H1 (cell line): Measurements from ENCODE around the gene BRK1. TPM values are rescaled to one million over a fixed set of nuclear protein-coding genes. Genes with fewer than 3 reads are reported as not detected.

Experiments
- CTCF ChIA-PET: fragments of 300-600 bp; sonication (Branson Sonifier 250); formaldehyde crosslinking; loops from one replicate; lab custom pipeline; 2021; ENCODE audit not compliant: partially characterized antibody; lab: Charles Lee
- POLR2A ChIA-PET: fragments of 300-600 bp; sonication (Branson Sonifier 250); formaldehyde crosslinking; loops from one replicate; lab custom pipeline; 2021; ENCODE audit warnings: inconsistent platforms; ENCODE audit not compliant: partially characterized antibody; lab: Charles Lee
- DNase-seq, 2 experiments: peaks; one replicate each; pipeline versions ENCODE4 v3.0.0 to v3.0.0-alpha.2; 2010 to 2022; ENCODE audit warnings: low spot score in 2 of 2, low read depth in 1 of 2, mixed read lengths in 1 of 2
- FAIRE-seq: peaks from 2 replicates; lab custom pipeline; 2011; peaks lifted over from hg19 to GRCh38; lab: Jason Lieb, UNC
- H2AFZ ChIP-seq: 2 replicates; pipeline ENCODE4 v1.8.1; 2012; ENCODE audit warnings: low read length, inconsistent platforms
- H2AK5ac ChIP-seq: 2 replicates; pipeline ENCODE4 v1.6.1; 2013; ENCODE audit warnings: low read depth, low read length
- H2BK120ac ChIP-seq: replicated peaks from 2 replicates; pipeline ENCODE3; 2013; ENCODE audit warnings: low read depth, low read length, inconsistent platforms
- H2BK12ac ChIP-seq: 2 replicates; pipeline ENCODE4 v1.6.1; 2013; ENCODE audit warnings: low read depth, low read length
- H2BK15ac ChIP-seq: 2 replicates; pipeline ENCODE4 v1.6.1; 2013; ENCODE audit warnings: low read length
- H2BK20ac ChIP-seq: 2 replicates; pipeline ENCODE4 v1.6.1; 2013; ENCODE audit warnings: low read length
- H2BK5ac ChIP-seq: 2 replicates; pipeline ENCODE4 v1.6.1; 2013; ENCODE audit warnings: low read depth, low read length
- H3K14ac ChIP-seq: 2 replicates; pipeline ENCODE4 v1.6.1; 2013; ENCODE audit warnings: inconsistent platforms; ENCODE audit not compliant: insufficient read length
- H3K18ac ChIP-seq: 2 replicates; pipeline ENCODE4 v1.6.1; 2013; ENCODE audit warnings: low read length; ENCODE audit errors: extremely low read depth
- H3K23ac ChIP-seq: 2 replicates; pipeline ENCODE4 v1.6.1; 2013; ENCODE audit warnings: inconsistent platforms; ENCODE audit not compliant: insufficient read length
- H3K23me2 ChIP-seq: 2 replicates; pipeline ENCODE4 v1.6.1; 2013; ENCODE audit warnings: low read depth, low read length
- H3K27ac ChIP-seq: 2 replicates; pipeline ENCODE4 v1.6.1; 2011; ENCODE audit warnings: low read depth, low read length, inconsistent platforms
- H3K27me3 ChIP-seq, 4 experiments: replicated peaks in 1 of 4; 1 replicate in 1 of 4; 2 replicates in 3 of 4; pipeline versions ENCODE4 v1.6.1 to v1.8.1; 2011 to 2013; ENCODE audit warnings: low read length in 3 of 4, mild to moderate bottlenecking in 3 of 4, inconsistent platforms in 2 of 4, mixed read lengths in 2 of 4, moderate library complexity in 1 of 4; ENCODE audit not compliant: control insufficient read depth in 3 of 4, insufficient read depth in 3 of 4; ENCODE audit errors: extremely low read depth in 1 of 4
- H3K36me3 ChIP-seq, 4 experiments: 2 replicates each; pipeline versions ENCODE4 v1.6.1 to v1.8.1; 2011 to 2013; ENCODE audit warnings: mild to moderate bottlenecking in 4 of 4, low read length in 3 of 4, moderate library complexity in 2 of 4, control low read depth in 1 of 4, inconsistent platforms in 1 of 4; ENCODE audit not compliant: insufficient read depth in 4 of 4, control insufficient read depth in 2 of 4
- H3K4ac ChIP-seq: replicated peaks from 2 replicates; pipeline ENCODE3; 2013; ENCODE audit warnings: low read length, low read depth, mixed read lengths, inconsistent platforms; ENCODE audit not compliant: insufficient read length
- H3K4me1 ChIP-seq, 4 experiments: replicated peaks in 1 of 4; 1 replicate in 1 of 4; 2 replicates in 3 of 4; pipeline versions ENCODE4 v1.6.1 to v1.8.1; 2011 to 2013; ENCODE audit warnings: low read length in 3 of 4, inconsistent platforms in 2 of 4, mixed read lengths in 1 of 4; ENCODE audit not compliant: insufficient read depth in 4 of 4, control insufficient read depth in 3 of 4
- H3K4me2 ChIP-seq, 2 experiments: 2 replicates each; pipeline versions ENCODE4 v1.6.1 to v1.8.1; 2011 to 2013; ENCODE audit warnings: low read depth in 2 of 2, low read length in 2 of 2, control low read depth in 1 of 2, inconsistent platforms in 1 of 2, mild to moderate bottlenecking in 1 of 2; ENCODE audit not compliant: insufficient read depth in 1 of 2
- H3K4me3 ChIP-seq, 4 experiments: fragments of 200-600, 300-600 bp in 1 of 4; sonication (generic), shearing (Covaris generic), sonication (Bioruptor Twin) in 1 of 4; 2 replicates each; pipeline versions ENCODE4 v1.5.1 to v1.8.1; 2011 to 2016; ENCODE audit warnings: low read length in 4 of 4, low read depth in 3 of 4, control low read depth in 2 of 4, inconsistent platforms in 2 of 4, mild to moderate bottlenecking in 2 of 4, mixed read lengths in 1 of 4, moderate library complexity in 1 of 4; ENCODE audit not compliant: insufficient read depth in 2 of 4; ENCODE audit errors: extremely low read depth in 1 of 4
- H3K56ac ChIP-seq: replicated peaks from 2 replicates; pipeline ENCODE3; 2013; ENCODE audit warnings: low read depth, mild to moderate bottlenecking, mixed read lengths, low read length, inconsistent platforms; ENCODE audit not compliant: insufficient read length
- H3K79me1 ChIP-seq: 2 replicates; pipeline ENCODE4 v1.6.1; 2013; ENCODE audit warnings: low read depth, low read length, control low read depth
- H3K79me2 ChIP-seq, 2 experiments: 2 replicates each; pipeline versions ENCODE4 v1.6.1 to v1.8.1; 2012 to 2013; ENCODE audit warnings: low read length in 2 of 2, mild to moderate bottlenecking in 2 of 2, inconsistent platforms in 1 of 2; ENCODE audit not compliant: insufficient read depth in 2 of 2, control insufficient read depth in 1 of 2
- H3K9ac ChIP-seq, 4 experiments: replicated peaks in 1 of 4; 1 replicate in 1 of 4; 2 replicates in 3 of 4; pipeline versions ENCODE4 v1.6.1 to v1.8.1; 2011 to 2013; ENCODE audit warnings: low read depth in 3 of 4, low read length in 3 of 4, control low read depth in 2 of 4, mild to moderate bottlenecking in 2 of 4, moderate library complexity in 2 of 4, inconsistent platforms in 1 of 4; ENCODE audit errors: extremely low read depth in 1 of 4
- H3K9me3 ChIP-seq, 2 experiments: 2 replicates each; pipeline versions ENCODE4 v1.6.1 to v1.8.1; 2012 to 2013; ENCODE audit warnings: mild to moderate bottlenecking in 2 of 2, moderate library complexity in 2 of 2, control low read depth in 1 of 2, inconsistent platforms in 1 of 2, low read depth in 1 of 2, low read length in 1 of 2, mixed read lengths in 1 of 2; ENCODE audit not compliant: insufficient read depth in 2 of 2
- H4K20me1 ChIP-seq, 2 experiments: replicated peaks in 1 of 2; 2 replicates each; pipeline versions ENCODE3 to v1.8.1; 2011 to 2013; ENCODE audit warnings: inconsistent platforms in 2 of 2, low read length in 2 of 2, mild to moderate bottlenecking in 1 of 2; ENCODE audit not compliant: insufficient read depth in 2 of 2, control insufficient read depth in 1 of 2
- H4K5ac ChIP-seq: 2 replicates; pipeline ENCODE4 v1.6.1; 2013; ENCODE audit warnings: low read length, low read depth, mixed read lengths, inconsistent platforms; ENCODE audit not compliant: insufficient read length
- H4K8ac ChIP-seq: 2 replicates; pipeline ENCODE4 v1.8.0; 2013; ENCODE audit warnings: mild to moderate bottlenecking, moderate library complexity, low read length, inconsistent platforms; ENCODE audit not compliant: insufficient read depth; ENCODE audit errors: extremely low read depth
- H4K91ac ChIP-seq: replicated peaks from 2 replicates; pipeline ENCODE3; 2013; ENCODE audit warnings: low read length, mixed read lengths, inconsistent platforms; ENCODE audit not compliant: insufficient read length
- CHD1 ChIP-seq: IDR thresholded peaks from 2 replicates; pipeline ENCODE4 v1.6.1; 2012; ENCODE audit warnings: low read depth, low read length, improper control_type of control experiment
- CHD2 ChIP-seq: IDR thresholded peaks from 2 replicates; pipeline ENCODE4 v1.6.1; 2012; ENCODE audit warnings: low read length, improper control_type of control experiment
- E2F6 ChIP-seq: IDR thresholded peaks from 2 replicates; pipeline ENCODE4 v1.6.1; 2012; ENCODE audit warnings: inconsistent platforms
- FOSL1 ChIP-seq: IDR thresholded peaks from 2 replicates; pipeline ENCODE4 v1.6.1; 2011; ENCODE audit warnings: mild to moderate bottlenecking, low read depth, low read length, moderate library complexity; ENCODE audit not compliant: insufficient read depth
- GTF2F1 ChIP-seq: IDR thresholded peaks from 2 replicates; pipeline ENCODE4 v1.6.1; 2012; ENCODE audit warnings: low read depth, low read length, improper control_type of control experiment, borderline replicate concordance
- JUN ChIP-seq: IDR thresholded peaks from 2 replicates; pipeline ENCODE4 v1.6.1; 2011; ENCODE audit warnings: low read depth, mild to moderate bottlenecking, improper control_type of control experiment, low read length
- JUND ChIP-seq: IDR thresholded peaks from 2 replicates; pipeline ENCODE4 v1.6.1; 2011; ENCODE audit warnings: mild to moderate bottlenecking, improper control_type of control experiment, low read length
- KDM1A ChIP-seq: fragments of 200-600, 300-600 bp; sonication (generic); IDR thresholded peaks from 2 replicates; pipeline ENCODE4 v1.7.1; 2016; ENCODE audit warnings: mild to moderate bottlenecking, low read length, borderline replicate concordance
- NRF1 ChIP-seq: IDR thresholded peaks from 2 replicates; pipeline ENCODE4 v1.6.1; 2011; ENCODE audit warnings: mild to moderate bottlenecking, low read depth, low read length, improper control_type of control experiment
- POLR2A ChIP-seq, 2 experiments: IDR thresholded peaks; 1 replicate in 1 of 2; 2 replicates in 1 of 2; pipeline ENCODE4 v1.6.1; 2011; ENCODE audit warnings: low read depth in 2 of 2, low read length in 2 of 2, mild to moderate bottlenecking in 2 of 2; ENCODE audit errors: control extremely low read depth in 1 of 2
- SIRT6 ChIP-seq: IDR thresholded peaks from one replicate; pipeline ENCODE4 v1.7.1; 2012; ENCODE audit warnings: low read length, inconsistent platforms
- SP2 ChIP-seq: IDR thresholded peaks from 2 replicates; pipeline ENCODE4 v1.6.1; 2012; ENCODE audit warnings: mild to moderate bottlenecking, low read length, inconsistent platforms
- TAF7 ChIP-seq: optimal IDR thresholded peaks from 2 replicates; pipeline ENCODE3; 2011; ENCODE audit warnings: low read depth, mild to moderate bottlenecking, inconsistent platforms, low read length, moderate library complexity, borderline replicate concordance
- ZNF274 ChIP-seq: IDR thresholded peaks from 2 replicates; pipeline ENCODE4 v1.7.0; 2012; ENCODE audit warnings: low read length, borderline replicate concordance; ENCODE audit errors: extremely low read depth
- WGBS, 2 experiments: shearing (Covaris generic) in 1 of 2; methylation state at CpG; one replicate each; pipeline versions ENCODE4 v1.1.6 to v1.1.7; 2013 to 2015; ENCODE audit warnings: low lambda C conversion rate in 2 of 2, mixed read lengths in 2 of 2, inconsistent platforms in 1 of 2, low coverage in 1 of 2, missing lambda C conversion rate in 1 of 2; ENCODE audit not compliant: insufficient replicate concordance in 2 of 2, insufficient coverage in 1 of 2, insufficient read length in 1 of 2; ENCODE audit errors: extremely low coverage in 1 of 2, missing lambda C conversion rate in 1 of 2; 5-methylcytosine and 5-hydroxymethylcytosine counted together
- polyA plus RNA-seq, 7 experiments: library from polyadenylated mRNA; depleted of rRNA in 3 of 7; stranded (reverse) in 5 of 7; unstranded in 2 of 7; fragments of >200 nt in 5 of 7; fragments of 200-250 nt in 2 of 7; gene quantifications; 1 replicate in 5 of 7; 2 replicates in 1 of 7; 4 replicates in 1 of 7; pipeline versions ENCODE4 v1.2.1 to v1.2.3, GENCODE V29; 2011 to 2013; ENCODE audit warnings: missing spikeins in 2 of 7, mixed read lengths in 2 of 7
- total RNA-seq: library from RNA; stranded (reverse); fragmentation: NEBNext Ultra II Directional; extraction: Animal tissue kit (Norgen Biotek cat#: 25700); gene quantifications from 2 replicates; pipeline ENCODE4 v1.2.1, GENCODE V29; 2021

Gene BRK1
- total and polyA plus RNA-seq, 2 of the 8 experiments (the other 6 are each of a cell fraction or from before 2014, with no cell fraction given): 137 to 164 TPM

GRCh38 chr3:10085738-10086137 lies 29.7 kb upstream of the BRK1 start:
- no peak for DNase-seq

More at GRCh38 chr3:10085738-10086137, 29.7 kb upstream of the BRK1 start:
- no peak overlapping the region for H4K5ac ChIP-seq
- no peak overlapping the region for H4K8ac ChIP-seq
- no peak overlapping the region for H2BK5ac ChIP-seq
- FAIRE-seq: no peak
- no peak overlapping the region for H3K18ac ChIP-seq
- no peaks in the 10 kb centered on the region for H3K4me1 ChIP-seq
- no peak overlapping the region for H3K14ac ChIP-seq
- H3K9ac ChIP-seq: no peak overlapping the region
- H2AK5ac ChIP-seq: no peak overlapping the region
- no peaks in the 10 kb centered on the region for H3K27me3 ChIP-seq
- H3K23ac ChIP-seq: no peak overlapping the region
- no peak overlapping the region for H3K56ac ChIP-seq
- no peaks in the 10 kb centered on the region for H3K79me1 ChIP-seq
- H3K9me3 ChIP-seq: no peaks in the 10 kb centered on the region
- no peak overlapping the region for H3K4ac ChIP-seq
- WGBS, 2 experiments: 100% methylated on average over 1 of the region's 1 CpG; no CpG with 5 or more reads in 1 of the 2 experiments
- no peak overlapping the region for H3K4me2 ChIP-seq
- H2BK12ac ChIP-seq: no peak overlapping the region
- H2BK15ac ChIP-seq: no peak overlapping the region
- H2AFZ ChIP-seq: no peak overlapping the region
- no peak overlapping the region for H4K91ac ChIP-seq
- POLR2A ChIA-PET: interaction anchor here (1.4 kb wide), 1 partner anchor 8 kb away, joined by 4 read pairs; no protein-coding TSS in a partner anchor
- H2BK20ac ChIP-seq: no peak overlapping the region
- H3K23me2 ChIP-seq: no peaks in the 10 kb centered on the region
- H3K27ac ChIP-seq: no peak overlapping the region
- no peaks in the 10 kb centered on the region for H3K79me2 ChIP-seq
- H2BK120ac ChIP-seq: no peak overlapping the region
- H4K20me1 ChIP-seq: no peaks in the 10 kb centered on the region
- peaks cover 29 to 74% (median 60%) of the 10 kb centered on the region in 4 experiments for H3K36me3 ChIP-seq
- TF ChIP-seq KDM1A: no peak
- no peak for TF ChIP-seq NRF1
- TF ChIP-seq SP2: no peak
- no peak for TF ChIP-seq TAF7
- TF ChIP-seq FOSL1: no peak
- TF ChIP-seq POLR2A (IDR thresholded peaks at IDR 0.05; ENCODE audit: control extremely low read depth in 1 of 2, low read depth in 2 of 2, low read length in 2 of 2): no peak
- TF ChIP-seq GTF2F1: no peak
- TF ChIP-seq SIRT6: no peak
- TF ChIP-seq CHD1: no peak
- no peak for TF ChIP-seq CHD2
- TF ChIP-seq JUN: no peak
- no peak for TF ChIP-seq ZNF274
- TF ChIP-seq E2F6: no peak
- no peak for TF ChIP-seq JUND
- no peak overlapping the region for H3K4me3 ChIP-seq
- CTCF ChIA-PET: interaction anchor here (0.6 to 1.0 kb wide), 2 partner anchors 178 to 1007 kb away, joined by 3 read pairs; no protein-coding TSS in a partner anchor
